HT1080 (cell line): ENCODE measurements around the gene RAB28. TPM values are rescaled to one million over a fixed set of nuclear protein-coding genes. Genes with fewer than 3 reads are reported as not detected.
"Not testable (repeated sequence)": the region's sequence is repeated elsewhere in the genome, so short reads cannot be mapped to it uniquely, and the experiment has no call there.

Source experiments
- DNase-seq: peaks from one replicate; pipeline ENCODE4 v3.0.0-alpha.2; 2015; ENCODE audit warnings: low read depth
- total RNA-seq: library from RNA; depleted of rRNA; stranded (reverse); fragments of >200 nt; shearing (Covaris generic); gene quantifications from 2 replicates; pipeline ENCODE4 v1.2.3, GENCODE V29; 2014

The RAB28 gene
- total RNA-seq, 1 experiment from 2014 or later, result 11.6 TPM

GRCh38 chr4:13452927-13453579 lies 31.1 kb downstream of the RAB28 start:
- no peak for DNase-seq

- DNase-seq, result no peak
Measured at GRCh38 chr4:13449590-13449989, 34.5 kb downstream of the RAB28 start.

- no peak for DNase-seq
Measured at GRCh38 chr4:13445841-13446790, 38.0 kb downstream of the RAB28 start.

- no peak for DNase-seq
Measured at GRCh38 chr4:13441506-13441905, 42.6 kb downstream of the RAB28 start.

GRCh38 chr4:13436962-13437361 lies 47.2 kb downstream of the RAB28 start:
- DNase-seq, result no peak

- DNase-seq, result no peak
Measured at GRCh38 chr4:13432453-13432852, 51.7 kb downstream of the RAB28 start.

- DNase-seq, result no peak
Measured at GRCh38 chr4:13430834-13431568, 53.1 kb downstream of the RAB28 start.

- no peak for DNase-seq
Measured at GRCh38 chr4:13427599-13428325, 56.4 kb downstream of the RAB28 start.

- DNase-seq, result no peak
Measured at GRCh38 chr4:13415068-13415785, 68.9 kb downstream of the RAB28 start.

GRCh38 chr4:13413729-13414437 lies 70.3 kb downstream of the RAB28 start:
- DNase-seq, result no peak

GRCh38 chr4:13411942-13412341 lies 72.2 kb downstream of the RAB28 start:
- DNase-seq, result no peak

DNA sequence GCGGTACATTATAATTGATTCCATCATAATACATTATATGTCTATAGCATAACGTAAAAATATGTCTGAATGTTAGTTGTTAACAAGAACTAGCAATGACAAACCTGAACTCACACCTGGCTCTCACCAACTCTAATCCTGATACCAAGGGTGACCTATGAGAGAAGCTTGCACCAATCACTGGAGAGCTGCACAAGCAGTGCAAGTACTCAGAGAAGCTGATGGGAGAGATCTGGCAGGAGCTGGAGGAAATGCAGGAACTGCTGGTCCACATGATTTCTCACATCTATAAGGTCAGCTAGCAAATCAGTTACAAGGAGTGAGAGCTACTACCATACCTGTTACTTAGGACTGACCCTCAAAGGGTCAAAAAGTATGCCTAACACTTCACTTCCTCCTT lies 74.8 kb downstream of the RAB28 start:
- DNase-seq, result no peak

DNA sequence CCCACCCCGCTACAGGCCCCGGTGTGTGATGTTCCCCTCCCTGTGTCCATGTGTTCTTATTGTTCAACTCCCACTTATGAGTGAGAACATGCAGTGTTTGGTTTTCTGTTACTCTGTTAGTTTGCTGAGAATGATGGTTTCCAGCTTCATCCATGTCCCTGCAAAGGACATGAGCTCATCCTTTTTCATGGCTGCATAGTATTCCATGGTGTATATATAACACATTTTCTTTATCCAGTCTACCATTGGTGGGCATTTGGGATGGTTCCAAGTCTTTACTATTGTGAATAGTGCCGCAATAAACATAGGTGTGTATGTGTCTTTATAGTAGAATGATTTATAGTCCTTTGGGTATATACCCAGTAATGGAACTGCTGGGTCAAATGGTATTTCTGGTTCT lies 78.0 kb downstream of the RAB28 start:
- not testable (repeated sequence) for DNase-seq

- no peak for DNase-seq
Measured at GRCh38 chr4:13403833-13404232, 80.3 kb downstream of the RAB28 start.

DNA sequence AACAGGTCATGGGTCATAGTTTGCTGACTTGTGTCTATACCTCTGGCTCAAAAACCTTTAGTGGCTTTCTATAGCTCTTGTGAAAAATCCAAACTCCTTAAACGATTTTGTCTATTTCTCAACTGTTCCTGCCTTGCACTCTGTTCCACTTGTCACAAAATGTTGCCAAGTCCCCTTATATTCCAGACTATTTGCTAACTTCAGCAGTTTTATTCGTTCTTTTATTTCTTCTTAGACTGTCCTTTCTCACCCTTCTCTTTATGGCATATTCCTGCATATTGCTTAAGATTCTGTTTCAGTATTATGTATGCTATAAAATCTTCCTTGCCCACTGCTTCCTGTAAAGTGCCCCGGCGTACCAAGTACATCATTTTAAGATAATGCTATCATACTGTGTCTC lies 80.8 kb downstream of the RAB28 start:
- no peak for DNase-seq

- DNase-seq, result peak; percentile 3
Measured at GRCh38 chr4:13399257-13399656, 84.9 kb downstream of the RAB28 start.

DNA sequence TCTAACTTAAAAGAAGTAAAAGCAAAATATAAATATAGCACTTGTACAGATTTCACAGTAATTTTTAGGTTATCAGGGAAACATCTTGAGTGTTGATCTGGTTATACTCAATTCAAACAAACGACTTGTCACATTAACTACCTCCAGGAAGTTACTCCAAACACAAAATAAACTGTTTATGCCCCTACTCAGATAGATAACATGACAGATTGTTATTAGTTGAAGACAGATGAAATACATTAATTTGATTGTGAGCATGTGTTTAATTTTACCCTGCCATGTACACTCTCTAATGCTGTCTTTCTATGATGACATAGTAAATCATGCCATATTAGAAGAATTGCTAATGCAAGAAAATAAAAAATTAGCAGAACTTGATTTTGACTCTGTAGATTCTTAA lies 88.0 kb downstream of the RAB28 start:
- no peak for DNase-seq

- DNase-seq, result not testable (repeated sequence)
Measured at GRCh38 chr4:13389901-13390300, 94.2 kb downstream of the RAB28 start.

GRCh38 chr4:13386405-13387107 lies 97.6 kb downstream of the RAB28 start:
- no peak for DNase-seq
